Lower lobe of right lung (tissue), 2 donors: ENCODE data around the gene C17orf78. TPM values are rescaled to one million over a fixed set of nuclear protein-coding genes. Genes with fewer than 3 reads are reported as not detected.
"Not testable (repeated sequence)": the region's sequence is repeated elsewhere in the genome, so short reads cannot be mapped to it uniquely, and the experiment has no call there.

ENCODE experiments used
- ATAC-seq, 2 donors: fragments of 200-7000 bp; cut with Tn5 transposase; one replicate each; pipeline ENCODE4 v1.9.1; 2020 to 2022; ENCODE audit warnings: mild to moderate bottlenecking in 2 of 2, moderate library complexity in 2 of 2
- DNase-seq: peaks from one replicate; pipeline ENCODE4 v3.0.0-alpha.2; 2020
- H3K27ac ChIP-seq: fragments of 200-600 bp; one replicate; pipeline ENCODE4 v1.8.0; 2022
- H3K27me3 ChIP-seq: fragments of 200-600 bp; one replicate; pipeline ENCODE4 v1.8.0; 2022; ENCODE audit warnings: low read depth
- H3K36me3 ChIP-seq: fragments of 200-600 bp; one replicate; pipeline ENCODE4 v1.8.0; 2022; ENCODE audit warnings: mild to moderate bottlenecking
- H3K4me1 ChIP-seq: fragments of 200-600 bp; one replicate; pipeline ENCODE4 v1.8.0; 2022
- H3K4me3 ChIP-seq: fragments of 200-600 bp; one replicate; pipeline ENCODE4 v1.8.0; 2022; ENCODE audit warnings: mild to moderate bottlenecking
- H3K9me3 ChIP-seq: fragments of 200-600 bp; one replicate; pipeline ENCODE4 v1.8.0; 2022
- intact Hi-C: fragments of 100-400 bp; cut with DNase I; formaldehyde crosslinking; loops from one replicate; pipeline ENCODE4 v1.11.0; 2022
- total RNA-seq: library from RNA; stranded (reverse); fragmentation: NEBNext Ultra II Directional; extraction: Animal tissue kit (Norgen Biotek cat#: 25700); gene quantifications from one replicate; pipeline ENCODE4 v1.2.1, GENCODE V29; 2021
- TF ChIP-seq, protein P1 (sequence below): fragments of 200-600 bp; IDR thresholded peaks from one replicate; pipeline ENCODE4 v1.8.0; 2022; ENCODE audit warnings: antibody characterized with exemption, mild to moderate bottlenecking
- donor health status: DM: no; HTN: yes; CAD: no; lungs with severe emphysema.

C17orf78 gene
- total RNA-seq, 1 donor from 2014 or later: not detected

- intact Hi-C loops: no loop called here
Observed at GRCh38 chr17:37342589-37342988, 33.2 kb upstream of the C17orf78 start.

GRCh38 chr17:37344519-37344918 is 31.3 kb upstream of the C17orf78 start:
- no peak for ATAC-seq
- TF ChIP-seq, protein P1, sequence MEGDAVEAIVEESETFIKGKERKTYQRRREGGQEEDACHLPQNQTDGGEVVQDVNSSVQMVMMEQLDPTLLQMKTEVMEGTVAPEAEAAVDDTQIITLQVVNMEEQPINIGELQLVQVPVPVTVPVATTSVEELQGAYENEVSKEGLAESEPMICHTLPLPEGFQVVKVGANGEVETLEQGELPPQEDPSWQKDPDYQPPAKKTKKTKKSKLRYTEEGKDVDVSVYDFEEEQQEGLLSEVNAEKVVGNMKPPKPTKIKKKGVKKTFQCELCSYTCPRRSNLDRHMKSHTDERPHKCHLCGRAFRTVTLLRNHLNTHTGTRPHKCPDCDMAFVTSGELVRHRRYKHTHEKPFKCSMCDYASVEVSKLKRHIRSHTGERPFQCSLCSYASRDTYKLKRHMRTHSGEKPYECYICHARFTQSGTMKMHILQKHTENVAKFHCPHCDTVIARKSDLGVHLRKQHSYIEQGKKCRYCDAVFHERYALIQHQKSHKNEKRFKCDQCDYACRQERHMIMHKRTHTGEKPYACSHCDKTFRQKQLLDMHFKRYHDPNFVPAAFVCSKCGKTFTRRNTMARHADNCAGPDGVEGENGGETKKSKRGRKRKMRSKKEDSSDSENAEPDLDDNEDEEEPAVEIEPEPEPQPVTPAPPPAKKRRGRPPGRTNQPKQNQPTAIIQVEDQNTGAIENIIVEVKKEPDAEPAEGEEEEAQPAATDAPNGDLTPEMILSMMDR: no peak

More at GRCh38 chr17:37342589-37342988, 33.2 kb upstream of the C17orf78 start:
- Histone ChIP-seq H3K4me3 (no peak overlapping the region), H3K9me3 (no peaks in the 10 kb centered on the region), H3K4me1 (peaks cover 7% of the 10 kb centered on the region), H3K36me3 (no peaks in the 10 kb centered on the region), H3K27ac (no peak overlapping the region), H3K27me3 (no peaks in the 10 kb centered on the region)
- TF ChIP-seq, protein P1: no peak
- ATAC-seq (no peak), DNase-seq (no peak)

DNA sequence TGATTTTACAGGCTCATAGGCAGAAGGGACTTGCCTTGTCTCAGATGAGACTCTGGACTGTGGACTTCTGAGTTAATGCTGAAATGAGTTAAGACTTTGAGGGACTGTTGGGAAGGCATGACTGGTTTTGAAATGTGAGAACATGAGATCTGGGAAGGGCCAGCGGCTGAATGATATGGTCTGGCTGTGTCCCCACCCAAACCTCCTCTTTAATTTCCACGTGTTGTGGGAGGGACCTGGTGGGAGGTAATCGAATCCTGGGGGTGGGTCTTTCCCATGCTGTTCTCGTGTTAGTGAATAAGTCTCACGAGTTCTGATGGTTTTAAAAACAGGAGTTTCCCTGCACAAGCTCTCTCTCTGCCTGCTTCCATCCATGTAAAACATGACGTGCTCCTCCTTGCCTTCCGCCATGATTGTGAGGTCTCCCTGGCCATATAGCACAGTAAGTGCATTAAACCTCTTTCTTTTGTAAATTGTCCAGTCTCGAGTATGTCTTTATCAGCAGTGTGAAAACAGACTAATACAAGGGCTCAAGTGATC is 28.9 kb upstream of the C17orf78 start:
- H3K4me1 ChIP-seq, H3K27ac ChIP-seq, H3K36me3 ChIP-seq, DNase-seq, H3K27me3 ChIP-seq, intact Hi-C loops, ATAC-seq, H3K4me3 ChIP-seq, H3K9me3 ChIP-seq: not testable (repeated sequence)

More at GRCh38 chr17:37344519-37344918, 31.3 kb upstream of the C17orf78 start:
- no peaks in the 10 kb centered on the region for H3K9me3 ChIP-seq
- H3K4me3 ChIP-seq: no peak overlapping the region
- intact Hi-C loops: no loop called here
- no peak for DNase-seq
- no peaks in the 10 kb centered on the region for H3K27me3 ChIP-seq
- no peaks in the 10 kb centered on the region for H3K36me3 ChIP-seq
- H3K27ac ChIP-seq: no peak overlapping the region
- no peaks in the 10 kb centered on the region for H3K4me1 ChIP-seq

- intact Hi-C loops, DNase-seq, H3K36me3 ChIP-seq, H3K27me3 ChIP-seq, H3K9me3 ChIP-seq: not testable (repeated sequence)
- Histone ChIP-seq H3K27ac (peak overlapping the region; percentile 65), H3K4me1 (peaks cover 26% of the 10 kb centered on the region), H3K4me3 (peak overlapping the region; percentile 94)
- ATAC-seq: peak in 1 of 2 donors; percentile 14
Observed at GRCh38 chr17:37356796-37357569, 18.8 kb upstream of the C17orf78 start.

DNA sequence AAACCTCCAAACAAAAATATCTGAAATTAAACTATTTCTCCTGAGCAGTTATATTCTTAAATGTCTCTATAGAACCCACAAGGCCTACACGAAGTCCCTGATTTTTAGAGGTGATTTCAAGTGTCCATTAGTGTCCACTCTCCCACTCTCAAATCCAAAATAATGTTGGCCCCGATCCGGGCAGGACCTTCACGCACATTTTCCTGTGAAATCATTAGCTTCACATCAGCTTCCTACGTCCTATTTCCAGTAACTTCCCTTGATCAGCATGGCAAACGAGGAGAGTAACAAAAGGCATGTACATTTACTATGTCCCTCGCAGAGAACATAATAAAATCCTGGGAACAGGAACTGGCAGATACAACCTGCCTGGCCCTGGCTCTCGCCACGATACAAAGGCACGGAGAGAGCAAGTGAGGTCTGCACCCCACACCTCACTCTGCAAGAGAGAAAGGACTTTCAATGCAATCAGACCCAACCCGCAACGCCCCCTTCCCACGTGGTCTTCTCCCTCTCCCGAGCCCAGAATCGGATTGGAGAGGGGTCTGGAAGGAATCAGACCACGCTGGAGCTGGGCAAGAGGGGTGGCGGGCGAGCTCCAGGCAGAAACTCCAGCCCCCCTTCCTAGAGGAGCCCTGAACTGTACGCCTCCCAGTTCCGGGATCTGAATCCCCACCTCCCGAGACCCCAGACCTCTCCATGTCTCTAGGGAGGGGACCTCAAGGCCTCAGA is 17.5 kb upstream of the C17orf78 start:
- H3K9me3 ChIP-seq: no peaks in the 10 kb centered on the region
- peak overlapping the region; percentile 88 for H3K27ac ChIP-seq
- H3K4me3 ChIP-seq: peak overlapping the region; percentile 94
- no peaks in the 10 kb centered on the region for H3K27me3 ChIP-seq
- H3K36me3 ChIP-seq: peaks cover 6% of the 10 kb centered on the region
- TF ChIP-seq, protein P1: no peak
- ATAC-seq: peak; percentile 33 to 40
- H3K4me1 ChIP-seq: peaks cover 26% of the 10 kb centered on the region
- DNase-seq: peak; percentile 61
- intact Hi-C loops: no loop called here

- intact Hi-C loops: no loop called here
- DNase-seq: peak; percentile 97
Observed at GRCh38 chr17:37358830-37359681, 16.7 kb upstream of the C17orf78 start.

More at GRCh38 chr17:37358830-37359681, 16.7 kb upstream of the C17orf78 start:
- Histone ChIP-seq H3K27me3 (no peaks in the 10 kb centered on the region), H3K9me3 (no peaks in the 10 kb centered on the region), H3K27ac (peak overlapping the region; percentile 88), H3K4me3 (peak overlapping the region; percentile 94), H3K36me3 (no peaks in the 10 kb centered on the region), H3K4me1 (peaks cover 26% of the 10 kb centered on the region)
- TF ChIP-seq, protein P1: peak; percentile 46
- peak; percentile 97 to 98 for ATAC-seq
